Fibroblast of lung (primary cell): ENCODE results near the gene EEF1A2.

ENCODE experiments used
- EZH2 ChIP-seq: IDR thresholded peaks from 2 replicates; pipeline ENCODE4 v1.5.1; 2012; ENCODE audit warnings: low read length, control low read depth, mild to moderate bottlenecking; ENCODE audit errors: missing control alignments
- TF ChIP-seq, protein P1 (sequence below), 2 donors: IDR thresholded peaks in 1 of 2; conservative IDR thresholded peaks in 1 of 2; 1 replicate in 1 of 2; 2 replicates in 1 of 2; pipeline ENCODE4 v1.5.1; 2011 to 2012; ENCODE audit warnings: low read length in 2 of 2, control low read depth in 1 of 2, inconsistent platforms in 1 of 2, low read depth in 1 of 2, mild to moderate bottlenecking in 1 of 2

- TF ChIP-seq, protein P1, sequence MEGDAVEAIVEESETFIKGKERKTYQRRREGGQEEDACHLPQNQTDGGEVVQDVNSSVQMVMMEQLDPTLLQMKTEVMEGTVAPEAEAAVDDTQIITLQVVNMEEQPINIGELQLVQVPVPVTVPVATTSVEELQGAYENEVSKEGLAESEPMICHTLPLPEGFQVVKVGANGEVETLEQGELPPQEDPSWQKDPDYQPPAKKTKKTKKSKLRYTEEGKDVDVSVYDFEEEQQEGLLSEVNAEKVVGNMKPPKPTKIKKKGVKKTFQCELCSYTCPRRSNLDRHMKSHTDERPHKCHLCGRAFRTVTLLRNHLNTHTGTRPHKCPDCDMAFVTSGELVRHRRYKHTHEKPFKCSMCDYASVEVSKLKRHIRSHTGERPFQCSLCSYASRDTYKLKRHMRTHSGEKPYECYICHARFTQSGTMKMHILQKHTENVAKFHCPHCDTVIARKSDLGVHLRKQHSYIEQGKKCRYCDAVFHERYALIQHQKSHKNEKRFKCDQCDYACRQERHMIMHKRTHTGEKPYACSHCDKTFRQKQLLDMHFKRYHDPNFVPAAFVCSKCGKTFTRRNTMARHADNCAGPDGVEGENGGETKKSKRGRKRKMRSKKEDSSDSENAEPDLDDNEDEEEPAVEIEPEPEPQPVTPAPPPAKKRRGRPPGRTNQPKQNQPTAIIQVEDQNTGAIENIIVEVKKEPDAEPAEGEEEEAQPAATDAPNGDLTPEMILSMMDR (conservative IDR thresholded peaks at IDR 0.05 in 1 of 2, IDR thresholded peaks at IDR 0.05 in 1 of 2; ENCODE audit: low read depth in 1 of 2, low read length in 2 of 2): no peak
- TF ChIP-seq EZH2: no peak
These were observed 36.6 kb downstream of the EEF1A2 start for GRCh38 chr20:63462244-63462643.
